Body of pancreas (tissue), 4 donors: ENCODE data around the gene ZNRF4.

ENCODE experiments used
- POLR2A ChIP-seq, 3 donors: fragments of 450-650 bp; IDR thresholded peaks; one replicate each; pipeline ENCODE4 v1.6.1; 2016; ENCODE audit warnings: antibody characterized with exemption in 3 of 3, mild to moderate bottlenecking in 2 of 3
- TF ChIP-seq, protein P1 (sequence below), 7 experiments: fragments of 450-650 bp in 4 of 7; fragments of 200-600 bp in 3 of 7; sonication (generic) in 3 of 7; IDR thresholded peaks; one replicate each; pipeline ENCODE4 v1.5.1; 2016 to 2019; ENCODE audit warnings: antibody characterized with exemption in 7 of 7

DNA sequence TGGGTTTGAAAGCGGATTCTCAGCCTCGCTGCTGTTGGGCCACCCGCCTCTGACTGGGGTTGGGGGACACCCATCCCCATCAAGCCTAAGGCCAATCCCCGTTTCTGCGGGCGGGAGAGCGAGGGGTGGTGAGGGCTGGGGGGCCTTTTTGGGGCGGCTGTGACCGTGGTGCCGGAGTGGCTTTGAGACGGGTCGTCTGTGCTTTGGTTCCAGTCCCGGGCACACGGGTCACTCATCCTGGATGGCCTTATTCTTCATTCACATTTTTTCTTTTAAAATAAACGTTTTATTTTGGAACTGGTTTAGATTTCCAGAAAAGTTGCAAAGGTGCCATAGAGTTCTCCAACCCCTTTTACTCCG lies 1.6 kb downstream of the ZNRF4 start:
- TF ChIP-seq, protein P1, sequence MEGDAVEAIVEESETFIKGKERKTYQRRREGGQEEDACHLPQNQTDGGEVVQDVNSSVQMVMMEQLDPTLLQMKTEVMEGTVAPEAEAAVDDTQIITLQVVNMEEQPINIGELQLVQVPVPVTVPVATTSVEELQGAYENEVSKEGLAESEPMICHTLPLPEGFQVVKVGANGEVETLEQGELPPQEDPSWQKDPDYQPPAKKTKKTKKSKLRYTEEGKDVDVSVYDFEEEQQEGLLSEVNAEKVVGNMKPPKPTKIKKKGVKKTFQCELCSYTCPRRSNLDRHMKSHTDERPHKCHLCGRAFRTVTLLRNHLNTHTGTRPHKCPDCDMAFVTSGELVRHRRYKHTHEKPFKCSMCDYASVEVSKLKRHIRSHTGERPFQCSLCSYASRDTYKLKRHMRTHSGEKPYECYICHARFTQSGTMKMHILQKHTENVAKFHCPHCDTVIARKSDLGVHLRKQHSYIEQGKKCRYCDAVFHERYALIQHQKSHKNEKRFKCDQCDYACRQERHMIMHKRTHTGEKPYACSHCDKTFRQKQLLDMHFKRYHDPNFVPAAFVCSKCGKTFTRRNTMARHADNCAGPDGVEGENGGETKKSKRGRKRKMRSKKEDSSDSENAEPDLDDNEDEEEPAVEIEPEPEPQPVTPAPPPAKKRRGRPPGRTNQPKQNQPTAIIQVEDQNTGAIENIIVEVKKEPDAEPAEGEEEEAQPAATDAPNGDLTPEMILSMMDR (IDR thresholded peaks at IDR 0.05), result no peak
- no peak for TF ChIP-seq POLR2A (IDR thresholded peaks at IDR 0.05)
